EL (cell line): ENCODE data around the gene NLRP3.
"Not testable (repeated sequence)": the region's sequence is repeated elsewhere in the genome, so short reads cannot be mapped to it uniquely, and the experiment has no call there.

ENCODE experiments used
- DNase-seq: peaks from one replicate; pipeline ENCODE4 v3.0.0-alpha.2; 2016

The NLRP3 gene

DNA sequence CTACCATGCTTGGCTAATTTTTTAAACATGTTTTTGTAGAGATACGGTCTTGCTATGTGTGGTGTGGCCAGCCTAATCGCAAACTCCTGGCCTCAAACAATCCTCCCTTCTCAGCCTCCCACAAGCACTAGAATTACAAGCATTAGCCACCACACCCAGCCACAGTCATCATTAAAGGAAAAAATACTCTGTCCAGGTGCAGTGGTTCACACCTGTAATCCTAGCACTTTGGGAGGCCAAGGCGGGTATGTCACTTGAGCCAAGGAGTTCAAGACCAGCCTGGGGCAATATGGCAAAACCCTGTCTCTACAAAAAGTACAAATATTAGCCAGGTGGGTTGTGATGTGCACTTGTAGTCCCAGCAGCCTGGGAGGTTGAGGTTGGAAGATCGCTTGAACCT, 25.0 kb upstream of the NLRP3 start:
- DNase-seq: no peak

DNA sequence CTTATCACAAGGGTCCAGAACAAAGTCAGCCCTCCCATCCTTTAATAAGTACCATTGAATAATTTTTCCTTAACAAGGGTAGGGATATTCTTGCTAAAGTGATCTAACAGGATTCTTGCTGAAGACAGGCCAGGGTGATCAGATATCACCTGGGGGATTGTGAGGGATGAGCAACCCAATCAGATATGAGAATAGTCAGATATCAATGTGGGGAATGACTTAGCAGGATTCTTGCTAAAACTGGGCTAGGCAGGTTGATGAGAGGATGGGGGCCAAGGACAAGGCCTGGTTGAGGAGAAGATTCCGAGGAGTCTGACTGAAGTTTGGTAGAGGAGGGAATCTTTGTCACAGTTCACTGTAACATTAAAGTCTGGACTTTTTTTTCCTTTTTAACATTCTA, 23.9 kb upstream of the NLRP3 start:
- DNase-seq: no peak

DNA sequence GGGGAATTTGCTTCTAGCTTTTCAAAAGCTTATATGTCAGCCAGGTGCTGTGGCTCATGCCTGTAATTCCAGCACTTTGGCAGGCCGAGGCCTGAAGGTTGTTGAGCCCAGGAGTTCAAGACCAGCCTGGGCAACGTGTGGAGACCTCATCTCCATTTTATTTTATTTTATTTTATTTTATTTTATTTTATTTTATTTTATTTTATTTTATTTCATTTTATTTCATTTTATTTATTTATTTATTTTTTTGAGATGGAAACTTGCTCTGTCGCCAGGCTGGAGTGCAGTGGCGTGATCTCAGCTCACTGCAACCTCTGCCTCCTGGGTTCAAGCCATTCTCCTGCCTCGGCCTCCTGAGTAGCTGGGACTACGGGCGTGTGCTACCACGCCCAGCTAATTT, 20.9 kb upstream of the NLRP3 start:
- not testable (repeated sequence) for DNase-seq

DNA sequence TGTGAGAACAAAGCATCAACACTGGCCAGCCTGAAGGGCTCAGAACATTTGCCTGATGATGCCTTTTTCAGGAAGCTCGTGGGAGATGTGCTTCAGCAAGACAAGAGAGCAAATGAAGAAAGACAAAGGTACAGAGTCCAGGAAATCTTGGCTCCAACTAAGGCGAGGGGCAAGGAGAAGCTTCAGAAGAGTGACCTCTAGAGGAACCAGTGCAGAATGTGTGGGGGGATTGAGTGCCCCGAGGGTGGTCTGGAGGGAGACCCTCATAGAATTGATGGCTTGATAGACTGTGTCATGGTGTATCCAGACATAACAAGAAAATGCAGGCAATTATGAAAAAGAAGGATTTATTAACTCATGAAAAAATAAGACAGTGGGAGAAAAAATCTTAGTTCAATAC, 15.3 kb upstream of the NLRP3 start:
- DNase-seq: no peak

DNA sequence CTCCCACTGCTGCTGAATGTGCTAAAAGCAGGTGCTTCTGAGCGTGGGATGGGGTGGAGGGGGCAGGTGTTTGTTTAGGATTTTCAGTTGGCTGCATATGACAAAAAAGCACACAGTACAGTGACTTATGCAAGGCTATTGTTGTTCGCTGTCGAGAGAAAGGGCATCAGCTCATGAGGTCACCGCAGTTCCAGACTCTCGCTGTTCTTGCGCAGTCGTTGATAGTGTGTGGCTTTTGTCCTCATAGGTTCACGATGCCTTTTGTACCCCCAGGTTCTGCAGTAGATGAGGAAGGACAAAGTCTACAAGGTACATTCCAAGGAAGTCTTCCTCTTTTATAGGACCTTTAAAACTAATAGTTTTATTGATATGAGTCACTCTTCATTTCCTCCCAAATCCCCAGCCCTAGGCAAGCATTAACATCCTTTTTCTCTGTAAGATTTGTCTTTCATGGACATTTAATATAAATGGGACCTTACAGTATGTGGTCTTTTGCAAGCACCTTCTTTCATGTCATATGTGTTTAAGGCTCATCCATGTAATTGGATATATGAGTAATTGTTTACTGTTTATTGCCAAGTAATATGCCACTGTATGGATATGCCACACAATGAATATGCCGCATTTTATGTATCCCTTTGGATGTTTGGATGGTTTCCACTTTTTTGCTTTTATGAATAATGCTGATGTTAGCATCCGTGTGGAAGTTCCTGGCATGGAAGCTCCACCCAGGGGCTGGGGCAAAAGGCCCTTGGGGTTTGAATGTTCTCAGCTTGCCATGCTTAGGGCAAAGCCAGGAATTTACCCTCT, 14.5 kb upstream of the NLRP3 start:
- DNase-seq: peak; percentile 18

DNA sequence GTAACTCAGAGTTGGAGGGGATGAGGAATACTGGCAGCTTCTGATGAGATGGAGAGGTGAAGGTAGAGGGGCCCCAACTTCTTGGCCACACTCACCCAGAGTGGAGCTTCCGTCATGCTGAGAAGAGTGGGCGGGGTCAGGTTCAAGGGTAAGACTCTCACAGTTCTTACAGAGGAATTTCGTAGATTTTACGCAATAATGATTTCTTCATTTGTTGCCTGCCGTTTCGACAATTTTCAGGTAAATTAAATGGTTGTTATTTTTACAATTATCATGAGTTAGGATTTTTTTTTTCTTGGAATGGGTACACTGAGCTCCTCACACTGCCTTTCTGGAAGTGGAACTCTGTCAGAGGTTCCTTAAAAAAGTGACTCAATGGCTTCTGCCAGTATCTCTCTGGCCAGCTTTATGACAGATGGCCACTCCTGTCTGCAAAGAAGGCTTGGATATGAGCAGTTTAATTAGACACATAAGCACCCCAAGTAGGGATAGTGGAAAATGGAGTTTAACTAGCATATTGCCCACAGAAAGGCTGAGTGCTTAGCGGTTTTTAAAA, 13.8 kb upstream of the NLRP3 start:
- no peak for DNase-seq

DNA sequence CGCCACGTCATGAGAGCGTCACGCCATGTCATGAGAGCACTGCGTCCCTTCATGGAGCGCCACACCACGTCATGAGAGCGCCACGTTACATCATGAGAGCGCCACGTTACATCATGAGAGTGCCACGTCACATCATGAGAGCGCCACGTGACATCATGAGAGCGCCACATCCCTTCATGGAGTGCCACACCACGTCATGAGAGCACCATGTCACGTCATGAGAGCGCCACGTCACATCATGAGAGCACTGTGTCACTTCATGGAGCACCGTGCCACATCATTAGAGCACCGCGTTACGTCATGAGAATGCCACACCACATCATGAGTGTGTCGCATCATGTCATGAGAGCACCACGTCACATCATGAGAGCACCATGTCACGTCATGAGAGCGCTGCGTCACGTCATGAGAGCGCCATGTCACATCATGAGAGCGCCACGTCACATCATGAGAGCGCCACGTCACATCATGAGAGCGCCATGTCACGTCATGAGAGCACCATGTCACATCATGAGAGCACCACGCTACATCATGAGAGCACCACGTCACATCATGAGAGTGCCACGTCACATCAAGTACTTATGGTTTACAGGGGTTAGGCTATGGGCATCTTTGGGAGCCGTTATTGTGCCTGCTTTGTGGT, 9.8 kb upstream of the NLRP3 start:
- no peak for DNase-seq

DNA sequence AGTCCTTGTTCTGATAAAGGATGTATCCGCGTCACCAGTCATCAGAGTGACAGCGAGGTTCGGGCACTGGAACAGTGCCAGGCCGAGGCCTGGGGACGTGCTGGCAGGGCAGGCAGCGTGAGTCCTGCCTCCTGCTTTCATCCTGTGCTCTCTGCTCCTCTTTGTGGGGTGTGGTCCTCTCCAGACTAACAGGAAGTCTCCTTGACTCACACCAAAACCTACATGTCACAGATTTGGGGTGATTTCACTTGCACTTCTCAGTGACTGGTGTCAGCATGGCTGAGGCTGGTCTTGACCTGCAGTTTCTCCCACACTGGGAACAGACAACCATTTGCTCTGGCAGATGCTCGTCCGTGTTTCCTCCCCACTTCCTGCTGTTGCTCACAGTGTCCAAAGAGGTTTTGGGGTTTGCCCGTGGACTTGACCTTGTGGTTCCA, 8.8 kb upstream of the NLRP3 start:
- DNase-seq: no peak

DNA sequence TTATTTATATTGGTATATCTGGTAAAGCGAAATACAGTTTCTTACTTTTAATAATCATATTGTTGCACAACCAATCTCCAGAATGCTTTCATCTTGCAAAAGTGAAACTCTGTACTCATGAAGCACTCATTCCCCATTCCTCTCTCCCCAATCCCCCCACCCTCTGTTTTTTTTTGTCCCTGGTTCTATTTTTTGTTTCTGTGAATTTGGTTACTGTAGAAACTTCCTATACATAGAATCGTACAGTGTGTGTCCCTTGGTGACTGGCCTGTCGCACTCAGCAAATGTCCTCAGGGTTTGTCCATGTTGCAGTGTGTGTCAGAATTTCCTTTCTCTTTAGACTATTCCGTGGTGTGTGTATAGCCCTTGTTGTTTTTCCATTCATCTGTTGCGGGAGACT, 7.9 kb upstream of the NLRP3 start:
- DNase-seq: no peak

DNA sequence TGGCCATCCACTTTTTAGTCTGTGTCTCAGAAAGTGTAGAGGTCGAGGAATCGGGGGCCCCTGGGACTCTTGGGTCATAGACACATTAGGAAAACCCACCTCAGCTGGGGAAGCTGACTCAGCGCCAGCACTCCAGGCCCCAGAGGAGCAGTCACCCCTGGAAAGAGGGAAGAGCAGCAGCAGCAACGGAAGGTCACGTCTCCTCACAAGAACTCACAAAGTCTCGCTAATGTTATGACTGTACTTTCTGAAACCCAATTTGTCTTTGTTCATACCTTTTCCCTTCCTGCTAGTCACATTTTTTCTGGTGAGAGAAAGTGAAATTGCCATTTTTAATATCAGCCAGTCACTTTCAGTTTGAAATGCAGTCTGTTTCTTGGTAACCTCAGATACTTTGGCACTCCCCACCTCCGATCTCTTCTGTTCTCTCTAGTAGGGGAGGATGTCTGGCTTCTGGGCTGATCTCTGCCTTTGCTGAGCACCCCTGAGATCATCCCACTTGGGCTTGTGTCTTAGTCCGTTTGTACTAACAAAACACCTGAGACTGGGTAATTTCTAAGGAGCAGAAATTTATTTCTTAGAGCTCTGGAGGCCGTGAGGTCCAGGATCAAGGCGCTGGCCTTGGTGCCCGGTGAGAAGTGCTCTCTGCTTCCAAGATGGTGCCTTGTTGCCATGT, 6.0 kb upstream of the NLRP3 start:
- no peak for DNase-seq

DNA sequence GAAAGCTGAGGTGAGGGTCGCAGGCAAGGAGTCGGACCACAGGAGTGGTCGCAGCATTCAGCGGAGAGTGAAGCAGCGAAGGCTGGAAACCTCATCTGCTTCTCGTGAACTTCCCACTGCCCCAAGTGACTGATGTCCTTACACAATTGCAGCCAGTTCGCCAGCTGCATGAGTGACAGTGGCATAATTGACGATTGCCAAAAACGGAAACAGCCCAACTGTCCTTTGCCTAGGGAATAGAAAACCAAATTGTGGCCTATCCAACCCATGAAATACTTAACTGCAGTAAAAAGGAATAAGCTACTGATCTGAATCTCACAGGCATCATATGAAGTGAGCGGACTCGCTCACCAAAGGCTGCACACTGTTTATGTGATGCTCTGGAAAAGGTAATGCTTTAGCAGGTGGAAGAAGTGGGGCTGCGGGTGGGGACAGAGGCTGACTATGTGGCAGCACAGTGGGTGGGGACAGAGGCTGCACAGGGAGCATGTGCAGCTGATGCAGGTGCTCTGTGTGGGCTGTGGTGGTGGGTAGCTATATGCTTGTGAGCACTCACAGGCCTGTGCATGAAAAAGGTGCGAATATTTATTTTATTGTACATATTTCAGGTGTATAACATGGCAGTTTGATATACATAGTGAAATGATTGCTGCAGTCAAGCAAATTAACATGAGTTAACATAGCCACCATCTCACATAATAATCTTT, 4.2 kb upstream of the NLRP3 start:
- no peak for DNase-seq

DNA sequence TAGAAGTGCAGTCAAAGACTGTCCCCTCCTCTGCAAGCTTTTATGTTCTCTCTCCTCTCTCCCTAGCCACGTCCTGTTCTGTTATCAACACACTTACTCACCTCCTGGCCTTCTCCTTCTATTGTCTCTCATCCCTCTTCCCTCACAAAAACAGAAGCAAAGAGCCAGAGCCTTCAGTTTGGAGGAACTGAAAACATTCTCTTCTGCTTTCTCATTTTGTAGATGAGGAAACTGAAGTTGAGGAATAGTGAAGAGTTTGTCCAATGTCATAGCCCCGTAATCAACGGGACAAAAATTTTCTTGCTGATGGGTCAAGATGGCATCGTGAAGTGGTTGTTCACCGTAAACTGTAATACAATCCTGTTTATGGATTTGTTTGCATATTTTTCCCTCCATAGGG, 1.9 kb downstream of the NLRP3 start:
- no peak for DNase-seq

DNA sequence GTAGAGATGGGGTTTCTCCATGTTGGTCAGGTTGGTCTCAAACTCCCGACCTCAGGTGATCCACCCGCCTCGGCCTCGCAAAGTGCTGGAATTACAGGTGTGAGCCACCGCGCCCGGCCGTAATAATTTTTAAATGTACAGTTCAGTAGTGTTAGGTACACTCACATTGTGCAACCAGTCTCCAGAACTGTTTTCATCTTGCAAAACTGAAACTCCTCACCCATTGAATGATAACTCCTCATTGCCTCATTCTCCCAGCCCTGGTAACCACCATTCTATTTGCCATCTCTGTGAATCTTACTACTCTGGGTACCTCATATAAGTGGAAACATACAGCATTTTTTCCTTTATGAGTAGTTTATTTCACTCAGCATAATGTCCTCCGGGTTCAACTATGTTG, 3.4 kb downstream of the NLRP3 start:
- no peak for DNase-seq

DNA sequence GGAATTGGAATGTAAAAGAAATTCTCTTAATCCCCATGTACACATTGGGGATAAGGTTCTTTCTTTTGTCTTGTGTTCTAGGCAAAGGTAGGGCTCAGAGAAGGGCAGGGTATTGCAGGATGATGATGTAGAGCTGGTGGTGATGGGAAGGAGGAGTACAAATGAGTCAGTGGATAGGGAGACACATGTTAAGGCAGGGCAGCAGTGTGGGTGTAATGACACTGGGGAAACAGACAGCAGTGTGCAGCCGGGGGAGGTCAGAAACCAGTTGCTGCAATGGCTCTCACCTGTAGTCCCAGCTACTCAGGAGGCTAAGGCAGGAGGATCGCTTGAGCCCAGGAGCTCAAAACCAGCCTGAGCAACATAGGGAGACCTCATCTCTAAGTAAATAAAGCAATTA, 5.1 kb downstream of the NLRP3 start:
- no peak for DNase-seq

DNA sequence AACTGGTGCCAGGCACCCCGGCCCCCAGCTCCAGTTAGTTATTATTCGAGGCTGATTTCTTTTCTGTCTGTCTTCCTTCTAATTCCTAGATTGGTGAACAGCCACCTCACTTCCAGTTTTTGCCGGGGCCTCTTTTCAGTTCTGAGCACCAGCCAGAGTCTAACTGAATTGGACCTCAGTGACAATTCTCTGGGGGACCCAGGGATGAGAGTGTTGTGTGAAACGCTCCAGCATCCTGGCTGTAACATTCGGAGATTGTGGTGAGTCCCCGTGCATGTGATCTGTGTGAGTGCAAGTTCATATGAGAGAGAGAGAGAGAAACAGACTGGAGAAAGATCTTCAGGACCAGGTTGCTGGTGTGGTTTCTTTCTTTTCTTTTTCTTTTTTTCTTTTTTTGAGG, 13.5 kb downstream of the NLRP3 start:
- no peak for DNase-seq

DNA sequence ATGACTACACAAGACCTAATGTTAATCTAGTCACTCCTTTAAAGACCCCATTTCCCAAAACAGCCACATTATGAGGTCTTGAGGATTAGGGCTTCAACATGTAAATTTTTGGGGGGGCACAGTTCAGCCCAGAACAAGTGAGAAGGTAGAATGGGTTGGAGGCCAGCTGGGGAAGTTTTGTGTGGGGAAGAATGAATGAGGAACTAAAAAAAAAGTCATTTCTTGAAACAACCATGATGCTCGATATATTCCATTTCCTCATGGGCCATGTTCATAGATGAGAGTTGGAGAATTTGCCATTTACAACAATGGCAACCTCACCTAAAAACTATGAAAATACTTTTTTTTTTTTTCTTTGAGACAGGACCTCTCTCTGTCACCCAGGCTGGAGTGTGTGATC, 14.5 kb downstream of the NLRP3 start:
- no peak for DNase-seq

DNA sequence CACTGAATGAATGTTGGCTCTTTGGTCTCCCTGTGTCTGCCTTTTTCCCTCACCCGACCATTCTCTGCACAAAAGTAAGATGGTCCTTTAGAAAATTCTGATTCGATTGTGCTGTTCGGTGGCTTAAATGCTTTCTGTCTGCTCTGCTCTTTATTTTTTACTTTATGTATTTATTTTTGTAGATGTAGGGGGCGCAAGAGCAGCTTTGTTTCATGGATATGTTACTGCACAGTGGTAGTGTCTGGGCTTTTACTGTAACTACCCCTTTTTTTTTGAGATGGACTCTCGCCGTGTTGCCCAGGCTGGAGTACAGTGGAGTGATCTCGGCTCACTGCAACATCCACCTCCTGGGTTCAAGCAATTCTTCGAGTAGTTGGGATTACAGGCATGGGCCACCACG, 15.7 kb downstream of the NLRP3 start:
- no peak for DNase-seq

DNA sequence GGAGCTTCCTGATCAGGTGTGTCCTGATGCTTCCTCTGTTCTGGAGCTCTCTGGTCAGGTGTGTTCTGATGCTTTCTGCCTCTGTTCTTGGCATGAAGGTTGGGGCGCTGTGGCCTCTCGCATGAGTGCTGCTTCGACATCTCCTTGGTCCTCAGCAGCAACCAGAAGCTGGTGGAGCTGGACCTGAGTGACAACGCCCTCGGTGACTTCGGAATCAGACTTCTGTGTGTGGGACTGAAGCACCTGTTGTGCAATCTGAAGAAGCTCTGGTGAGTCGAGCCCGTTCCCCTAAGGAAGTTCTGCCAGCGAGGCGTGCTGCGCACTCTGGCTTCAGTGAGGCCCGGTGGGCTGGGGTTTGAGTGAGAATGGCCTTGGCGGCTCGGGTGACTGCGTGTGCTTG, 18.0 kb downstream of the NLRP3 start:
- DNase-seq: no peak

DNA sequence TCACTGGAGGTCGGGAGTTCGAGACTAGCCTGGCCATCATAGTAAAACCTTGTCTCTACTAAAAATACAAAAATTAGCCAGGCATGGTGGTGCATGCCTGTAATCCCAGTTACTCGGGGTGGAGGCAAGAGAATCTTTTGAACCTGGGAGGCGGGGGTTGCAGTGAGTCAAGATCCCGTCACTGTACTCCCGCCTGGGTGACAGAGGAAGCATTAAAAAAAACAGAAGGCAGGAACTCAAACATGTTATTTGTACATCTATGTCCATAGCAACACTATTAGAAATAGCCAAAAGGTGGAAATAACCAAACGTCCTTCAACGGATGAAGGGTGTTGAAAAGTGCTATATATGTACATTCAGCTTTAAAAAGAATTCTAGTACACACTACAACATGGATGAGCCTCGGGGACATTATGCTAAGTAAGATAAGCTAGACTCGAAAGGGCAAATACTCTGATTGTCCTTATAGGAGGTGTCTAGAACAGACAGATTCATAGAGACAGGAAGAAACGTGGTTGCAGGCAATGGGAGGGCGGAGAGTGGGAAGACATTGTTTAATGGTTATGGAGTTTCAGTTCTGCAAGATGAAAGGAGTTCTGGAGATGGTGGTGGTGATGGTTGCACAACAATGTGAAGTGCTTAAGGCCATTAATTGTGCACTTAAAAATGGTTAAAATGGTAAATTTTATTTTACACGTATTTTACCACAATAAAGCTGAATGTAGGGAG, 19.2 kb downstream of the NLRP3 start:
- DNase-seq: no peak

DNA sequence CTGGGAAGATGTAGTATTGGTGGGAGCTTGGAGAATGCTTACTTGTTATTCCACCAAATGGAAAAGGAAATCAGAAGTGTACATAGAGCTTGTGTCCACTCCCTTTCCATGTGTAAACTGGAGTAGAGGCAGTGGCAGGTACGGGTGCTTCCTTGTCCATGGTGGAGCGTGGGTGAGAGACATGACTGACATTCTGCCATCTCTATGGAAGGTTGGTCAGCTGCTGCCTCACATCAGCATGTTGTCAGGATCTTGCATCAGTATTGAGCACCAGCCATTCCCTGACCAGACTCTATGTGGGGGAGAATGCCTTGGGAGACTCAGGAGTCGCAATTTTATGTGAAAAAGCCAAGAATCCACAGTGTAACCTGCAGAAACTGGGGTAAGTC, 19.8 kb downstream of the NLRP3 start:
- no peak for DNase-seq

DNA sequence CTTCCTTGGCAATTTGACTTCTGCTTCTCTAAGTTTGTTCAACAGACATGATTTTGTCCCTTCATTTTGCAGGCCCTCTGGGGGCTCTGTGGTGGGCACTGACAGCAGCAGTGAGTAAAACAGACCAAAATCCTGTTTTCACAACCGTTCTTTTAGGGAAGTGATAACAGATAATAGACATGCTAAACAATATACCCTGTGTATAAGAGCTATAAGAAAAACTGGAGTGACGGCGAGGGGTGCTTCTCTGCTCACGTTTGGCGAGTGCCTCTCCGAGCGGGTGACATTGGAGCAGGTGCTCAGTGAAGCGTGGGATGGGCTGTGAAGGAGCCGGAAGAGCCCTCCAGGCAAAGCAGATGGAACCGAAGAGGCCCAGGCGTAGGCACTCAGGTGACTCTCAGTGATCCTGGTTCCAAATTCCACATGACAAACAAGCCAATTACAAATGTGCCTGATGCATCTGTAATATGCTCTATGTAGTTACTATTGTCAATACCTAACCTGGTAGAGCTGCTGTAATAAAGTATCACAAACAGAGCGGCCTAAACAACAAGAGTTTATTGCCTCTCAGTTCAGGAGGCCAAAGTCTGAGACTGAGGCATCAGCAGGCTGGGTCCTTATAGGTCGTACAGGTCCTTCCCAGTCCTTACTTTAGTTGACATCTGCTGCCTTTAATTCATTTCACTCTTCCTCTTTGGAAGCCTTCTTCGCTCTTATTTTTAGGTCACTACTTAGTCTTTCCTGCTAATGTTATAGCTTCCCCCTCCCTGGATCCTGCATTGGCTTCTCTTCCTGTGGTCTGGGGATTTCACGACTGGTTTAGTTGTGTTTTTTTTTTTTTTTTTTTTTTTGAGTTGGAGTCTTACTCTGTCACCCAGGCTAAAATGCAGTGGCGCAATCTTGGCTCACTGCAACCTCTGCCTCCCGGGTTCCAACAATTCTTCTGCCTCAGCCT, 21.9 kb downstream of the NLRP3 start:
- DNase-seq: no peak
